HG03066 (cell line): ENCODE results near the gene SETD1A.

ENCODE experiments used
- ATAC-seq: cut with Tn5 transposase; IDR thresholded peaks from one replicate; pipeline ENCODE4 v1.9.1; 2021; ENCODE audit warnings: low read depth; ENCODE audit not compliant: unreplicated experiment

The SETD1A gene

GRCh38 chr16:30980434-30980833 lies 22.9 kb downstream of the SETD1A start:
- no peak for ATAC-seq

- ATAC-seq: no peak
Observed at GRCh38 chr16:30980959-30981358, 23.4 kb downstream of the SETD1A start.

- ATAC-seq: no peak
Observed at GRCh38 chr16:30982548-30983288, 25.2 kb downstream of the SETD1A start.

DNA sequence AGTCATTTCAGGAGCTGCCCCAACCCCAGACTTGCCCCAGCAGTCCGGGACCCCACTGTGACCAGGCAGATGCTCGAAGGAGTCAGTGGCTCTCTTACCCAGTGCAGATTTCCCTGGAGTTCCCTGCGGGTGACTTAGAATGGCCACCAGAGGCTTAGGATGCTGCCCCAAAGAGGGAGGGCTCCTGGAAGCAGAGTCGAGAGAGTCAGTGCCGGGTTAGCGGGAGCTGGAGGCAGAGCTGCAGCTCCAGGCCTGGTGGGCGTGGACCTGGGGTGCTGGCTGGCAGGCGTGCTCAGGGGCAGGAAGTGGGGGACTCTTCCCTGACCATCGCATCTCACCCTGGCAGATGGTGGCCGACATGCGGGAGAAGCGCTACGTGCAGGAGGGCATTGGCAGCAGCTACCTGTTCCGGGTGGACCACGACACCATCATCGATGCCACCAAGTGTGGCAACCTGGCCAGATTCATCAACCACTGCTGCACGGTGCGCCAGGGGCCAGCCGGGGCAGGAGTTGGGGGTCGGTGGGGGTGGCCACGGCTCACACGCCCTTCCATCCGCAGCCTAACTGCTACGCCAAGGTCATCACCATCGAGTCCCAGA lies 25.8 kb downstream of the SETD1A start:
- ATAC-seq: no peak

DNA sequence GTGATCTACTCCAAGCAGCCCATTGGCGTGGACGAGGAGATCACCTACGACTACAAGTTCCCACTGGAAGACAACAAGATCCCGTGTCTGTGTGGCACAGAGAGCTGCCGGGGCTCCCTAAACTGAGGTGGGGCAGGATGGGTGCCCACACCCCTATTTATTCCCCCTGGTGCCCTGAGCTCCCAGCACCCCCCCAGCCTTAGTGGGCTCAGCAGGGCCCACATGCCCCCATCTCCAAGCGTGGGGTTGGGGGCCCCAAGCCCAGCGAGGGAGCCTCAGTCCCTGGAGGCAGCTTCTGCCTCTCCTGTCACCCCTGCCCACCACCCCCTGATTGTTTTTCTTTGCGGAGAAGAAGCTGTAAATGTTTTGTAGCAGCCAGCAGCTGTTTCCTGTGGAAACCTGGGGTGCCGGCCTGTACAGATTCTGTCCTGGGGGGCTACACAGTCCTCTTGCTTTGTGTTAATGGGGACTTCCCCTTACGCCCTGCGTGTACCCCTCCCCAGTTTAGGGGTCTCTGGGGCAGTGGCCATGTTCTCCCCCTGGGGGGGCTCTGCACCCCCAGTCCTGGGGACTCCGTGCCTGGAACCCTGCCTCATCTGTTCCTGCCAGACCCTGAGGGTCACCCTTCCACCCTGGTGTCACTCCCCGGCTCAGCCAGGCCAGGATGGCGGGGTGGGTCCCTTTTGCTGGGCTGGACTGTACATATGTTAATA lies 26.5 kb downstream of the SETD1A start:
- ATAC-seq: no peak

DNA sequence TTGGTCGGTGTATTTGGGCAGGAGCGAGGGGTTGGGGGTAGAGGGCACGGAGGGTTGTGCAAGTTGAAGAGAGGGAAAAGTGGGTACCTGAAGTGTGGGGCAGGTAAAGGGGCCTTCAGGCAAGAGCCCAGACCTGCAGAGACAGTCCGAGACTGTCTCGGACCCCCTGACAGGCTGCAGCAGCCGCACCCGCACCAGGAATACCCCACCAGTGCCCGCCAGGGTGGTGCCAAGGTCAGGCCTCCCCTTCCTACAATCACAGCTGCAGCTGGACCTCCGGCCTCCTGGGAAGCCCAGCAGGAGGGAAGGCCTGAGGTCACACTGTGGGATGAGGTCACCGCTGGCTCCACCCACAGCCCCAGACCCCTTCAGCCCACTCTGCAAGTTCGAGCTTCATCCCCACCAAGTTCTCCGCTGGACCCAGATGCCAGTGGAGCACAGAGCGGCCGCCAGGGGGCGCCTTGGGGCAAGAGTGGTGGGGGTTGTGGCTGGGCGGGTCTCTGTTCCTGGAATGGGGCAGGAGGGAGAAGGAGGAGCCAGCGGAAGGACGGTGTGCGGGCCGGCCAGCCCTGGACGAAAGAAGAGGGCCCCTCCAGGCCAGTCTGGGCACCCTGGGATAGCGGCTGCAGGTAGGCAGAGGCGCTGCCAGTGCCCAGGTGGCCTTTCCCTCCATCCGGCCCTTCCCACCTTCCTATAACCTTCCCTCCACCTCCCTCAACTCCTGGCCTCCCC lies 27.3 kb downstream of the SETD1A start, which contains the start of gene HSD3B7:
HSD3B7 (plus strand) TSS at position 539 of the 732 bp plus-strand sequence. CDS start 452 bp downstream, outside the sequence.
- ATAC-seq: no peak

DNA sequence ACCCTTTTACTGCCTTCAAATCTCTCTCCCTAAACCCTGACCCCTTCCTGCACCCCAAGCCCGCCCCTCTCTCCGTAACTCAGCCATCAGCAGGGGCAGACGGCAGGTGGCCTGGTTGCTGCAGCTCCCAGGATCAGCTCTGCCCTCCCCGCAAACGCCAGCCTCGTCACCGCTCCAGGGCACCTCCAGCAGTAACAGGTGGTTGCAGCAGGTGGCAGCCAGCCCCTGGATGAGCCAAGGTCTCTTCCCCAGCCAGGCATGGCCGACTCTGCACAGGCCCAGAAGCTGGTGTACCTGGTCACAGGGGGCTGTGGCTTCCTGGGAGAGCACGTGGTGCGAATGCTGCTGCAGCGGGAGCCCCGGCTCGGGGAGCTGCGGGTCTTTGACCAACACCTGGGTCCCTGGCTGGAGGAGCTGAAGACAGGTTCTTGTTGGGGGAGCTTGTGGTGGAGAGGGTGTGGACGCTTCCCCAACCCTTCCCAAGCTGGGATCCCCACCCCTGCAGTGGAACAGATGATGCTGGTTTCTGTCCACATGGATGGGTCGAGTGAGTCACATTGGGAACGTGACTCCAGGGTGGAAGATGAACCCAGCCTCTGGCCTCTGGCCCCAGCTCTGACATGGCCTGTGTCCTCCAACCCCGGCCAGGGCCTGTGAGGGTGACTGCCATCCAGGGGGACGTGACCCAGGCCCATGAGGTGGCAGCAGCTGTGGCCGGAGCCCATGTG lies 28.0 kb downstream of the SETD1A start:
- no peak for ATAC-seq

- ATAC-seq: no peak
Observed at GRCh38 chr16:30986129-30986991, 28.8 kb downstream of the SETD1A start.

DNA sequence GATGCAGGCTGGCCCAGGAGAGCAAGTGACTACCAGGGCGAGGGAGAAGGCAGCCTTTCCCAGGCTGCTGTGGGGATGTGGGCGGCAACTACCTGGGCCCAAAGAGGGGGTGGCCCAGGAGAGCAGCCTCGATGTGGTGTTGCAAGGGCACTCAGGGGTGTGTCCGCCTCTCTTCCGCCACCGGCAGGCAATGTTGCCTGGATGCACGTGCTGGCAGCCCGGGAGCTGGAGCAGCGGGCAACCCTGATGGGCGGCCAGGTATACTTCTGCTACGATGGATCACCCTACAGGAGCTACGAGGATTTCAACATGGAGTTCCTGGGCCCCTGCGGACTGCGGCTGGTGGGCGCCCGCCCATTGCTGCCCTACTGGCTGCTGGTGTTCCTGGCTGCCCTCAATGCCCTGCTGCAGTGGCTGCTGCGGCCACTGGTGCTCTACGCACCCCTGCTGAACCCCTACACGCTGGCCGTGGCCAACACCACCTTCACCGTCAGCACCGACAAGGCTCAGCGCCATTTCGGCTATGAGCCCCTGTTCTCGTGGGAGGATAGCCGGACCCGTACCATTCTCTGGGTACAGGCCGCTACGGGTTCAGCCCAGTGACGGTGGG lies 30.1 kb downstream of the SETD1A start:
- no peak for ATAC-seq

GRCh38 chr16:30989469-30990047 lies 32.0 kb downstream of the SETD1A start:
- no peak for ATAC-seq

GRCh38 chr16:30990105-30990504 lies 32.6 kb downstream of the SETD1A start:
- ATAC-seq: no peak

DNA sequence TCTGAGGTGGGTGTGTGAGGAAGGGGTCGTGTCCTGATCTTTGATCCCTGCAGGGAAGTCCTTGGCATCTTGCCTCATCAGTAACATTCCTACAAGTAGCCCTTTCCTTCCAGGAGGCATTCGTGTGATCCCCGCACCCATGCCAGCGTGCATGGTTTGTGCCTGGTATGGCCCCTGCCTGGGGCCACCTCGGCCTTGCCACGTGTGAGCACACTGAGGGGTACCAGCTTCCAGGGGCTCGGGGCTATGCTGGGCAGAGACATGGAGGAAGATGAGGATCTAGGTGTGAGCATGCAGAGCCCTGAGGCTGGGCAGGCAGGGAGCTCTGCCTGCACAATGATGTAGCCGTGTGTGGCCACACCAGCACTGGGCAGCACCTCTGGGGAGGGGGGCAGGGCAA lies 33.5 kb downstream of the SETD1A start:
- no peak for ATAC-seq

GRCh38 chr16:30992276-30992780 lies 34.8 kb downstream of the SETD1A start:
- no peak for ATAC-seq

GRCh38 chr16:30992931-30993816 lies 35.6 kb downstream of the SETD1A start:
- no peak for ATAC-seq

DNA sequence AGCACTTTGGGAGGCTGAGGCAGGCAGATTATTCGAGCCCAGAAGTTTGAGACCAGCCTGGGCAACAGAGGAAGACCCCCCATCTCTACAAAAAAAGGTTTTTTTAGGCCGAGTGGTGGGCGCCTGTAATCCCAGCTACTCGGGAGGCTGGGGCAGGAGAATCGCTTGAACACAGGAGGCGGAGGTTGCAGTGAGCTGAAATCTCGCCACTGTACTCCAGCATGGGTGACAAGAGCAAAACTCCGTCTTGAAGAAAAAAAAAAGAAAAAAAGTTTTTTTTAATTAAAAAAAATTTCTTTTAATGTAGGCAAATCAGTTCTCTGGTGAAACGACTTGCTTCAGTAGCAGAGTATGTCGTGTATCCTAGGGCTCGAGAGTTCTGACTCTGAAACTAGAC lies 38.4 kb downstream of the SETD1A start:
- ATAC-seq: no peak

DNA sequence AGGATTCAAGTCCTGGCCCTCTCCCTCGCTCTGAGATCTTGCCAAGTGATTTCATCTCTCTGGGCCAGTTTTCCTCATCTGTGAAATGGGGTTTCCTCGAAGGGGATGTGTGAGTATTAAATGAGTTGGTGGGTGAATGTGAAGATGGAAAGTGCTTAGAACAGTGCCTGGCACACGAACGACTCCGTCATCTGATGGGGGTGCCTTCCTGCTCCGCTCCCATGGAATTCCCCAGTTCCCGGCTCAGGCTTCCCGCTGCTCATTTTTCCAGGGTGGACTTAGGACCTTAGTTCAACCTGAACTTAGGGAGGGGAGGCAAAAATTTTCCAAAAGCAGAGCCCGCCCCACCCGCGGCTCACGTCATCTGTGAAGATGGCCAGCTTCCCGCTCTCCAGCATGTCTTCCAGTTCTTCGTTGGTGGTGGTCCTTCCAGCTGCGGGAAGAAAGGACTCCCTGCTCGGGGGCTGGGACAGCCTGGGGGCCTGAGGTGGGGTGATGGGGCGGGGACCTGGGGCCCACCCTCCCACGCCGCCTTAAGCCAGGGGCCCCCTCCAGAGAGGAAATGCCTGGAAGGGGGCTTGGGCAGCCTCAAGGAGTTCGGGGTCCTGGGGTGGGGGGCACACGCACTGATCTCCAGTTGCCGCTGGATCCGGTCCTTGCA lies 38.9 kb downstream of the SETD1A start:
- ATAC-seq: no peak
